NCI-H1417 treated with DMSO at 0.1 percent for 48 hours (cell line): ENCODE data around the gene HPSE.
"Not testable (repeated sequence)": the region's sequence is repeated elsewhere in the genome, so short reads cannot be mapped to it uniquely, and the experiment has no call there.

ENCODE experiments used
- DNase-seq: peaks from one replicate; lab custom pipeline; 2025; lab: John Stamatoyannopoulos, UW

The HPSE gene

DNA sequence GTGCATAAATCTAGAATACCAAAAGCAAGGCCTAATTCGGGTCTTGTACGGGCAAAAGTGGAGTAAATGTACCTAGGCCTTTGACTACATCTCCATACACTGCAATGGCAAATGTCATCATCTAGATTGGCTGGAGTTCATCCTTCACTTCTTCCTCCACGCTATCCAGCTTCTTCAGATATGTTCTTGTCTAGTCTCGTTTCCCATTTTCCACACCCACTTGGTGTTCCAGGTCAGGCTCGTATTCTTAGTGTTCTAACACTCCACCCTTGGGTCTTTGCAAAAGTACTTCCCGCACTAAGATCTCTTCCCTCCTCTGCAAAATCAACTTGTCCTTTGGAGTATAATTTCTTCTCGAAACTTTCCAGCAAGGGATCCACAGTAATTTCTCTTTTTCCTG is 51.5 kb downstream of the HPSE start:
- no peak for DNase-seq

DNA sequence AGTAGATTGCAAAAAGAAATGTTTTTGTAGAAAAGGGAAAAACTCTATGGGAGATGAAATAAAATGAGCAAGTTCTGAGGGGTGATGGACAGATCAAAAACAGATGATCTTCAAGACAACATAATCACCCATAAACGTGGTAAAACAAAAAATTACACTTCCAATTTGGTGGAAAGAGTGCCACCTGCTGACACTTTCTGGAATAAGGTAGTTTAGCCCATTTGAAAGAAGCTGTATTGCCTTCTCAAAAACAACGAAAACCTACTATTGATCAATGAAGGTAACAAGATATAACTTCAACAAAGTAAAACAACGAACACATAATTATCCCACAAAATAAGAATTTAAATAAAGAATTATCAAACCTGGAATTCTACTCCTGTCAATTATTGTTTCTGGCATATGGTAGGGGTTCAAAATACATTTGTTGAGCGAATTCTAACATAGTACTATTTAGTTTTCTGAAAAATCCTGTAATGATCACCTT is 52.6 kb downstream of the HPSE start:
- no peak for DNase-seq

- no peak for DNase-seq
These were observed 53.3 kb downstream of the HPSE start for GRCh38 chr4:83281307-83281706.

DNA sequence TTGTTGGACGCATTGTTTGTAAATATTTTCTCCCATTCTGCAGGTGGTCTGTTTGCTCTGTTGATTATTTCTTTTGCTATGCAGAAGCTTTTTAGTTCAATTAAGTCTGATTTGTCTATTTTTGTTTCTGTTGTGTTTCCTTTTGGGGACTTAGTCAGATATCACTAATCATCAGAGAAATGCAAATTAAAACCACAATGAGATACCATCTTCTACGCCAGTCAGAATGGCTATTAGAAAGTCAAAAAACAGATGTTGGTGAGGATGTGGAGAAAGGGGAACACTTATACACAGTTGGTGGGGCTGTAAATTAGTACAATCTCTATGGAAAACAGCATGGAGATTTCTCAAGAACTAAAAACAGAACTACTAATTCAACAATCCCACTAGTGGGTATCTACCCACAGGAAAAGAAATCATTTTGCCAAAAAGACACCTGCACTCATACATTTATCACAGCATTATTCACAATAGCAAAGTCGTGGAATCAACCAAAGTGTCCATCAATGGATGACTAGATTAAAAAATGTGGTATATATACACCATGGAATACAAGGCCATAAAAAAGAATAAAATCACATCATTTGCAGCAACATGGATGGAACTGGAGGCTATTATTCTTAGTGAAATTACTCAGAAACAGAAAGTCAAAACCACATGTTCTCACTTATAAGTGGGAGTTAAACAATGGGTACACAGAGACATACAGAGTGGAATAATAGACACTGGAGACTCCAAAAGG is 58.2 kb downstream of the HPSE start:
- no peak for DNase-seq

GRCh38 chr4:83273926-83274325 is 60.7 kb downstream of the HPSE start:
- not testable (repeated sequence) for DNase-seq

- no peak for DNase-seq
These were observed 61.7 kb downstream of the HPSE start for GRCh38 chr4:83272900-83273299.

GRCh38 chr4:83269256-83269655 is 65.4 kb downstream of the HPSE start:
- no peak for DNase-seq

DNA sequence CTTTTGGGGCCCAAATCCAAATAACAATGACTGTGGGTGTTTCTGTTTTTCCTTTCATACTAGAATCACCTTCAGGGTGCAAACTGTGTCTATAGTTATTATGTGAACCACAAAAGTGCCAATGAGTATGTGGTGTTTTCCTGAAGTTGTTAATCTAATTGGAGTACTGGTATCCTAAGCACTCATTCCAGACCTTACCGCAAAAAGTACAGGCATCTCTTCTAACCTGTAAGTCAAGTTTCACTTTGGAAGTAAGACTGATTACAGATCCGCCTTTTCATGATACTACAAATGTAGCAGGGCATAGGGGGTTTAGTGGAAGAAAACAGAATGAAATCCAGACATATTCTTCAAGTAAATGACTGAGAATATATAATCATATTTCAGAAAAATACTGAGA is 66.2 kb downstream of the HPSE start:
- no peak for DNase-seq

DNA sequence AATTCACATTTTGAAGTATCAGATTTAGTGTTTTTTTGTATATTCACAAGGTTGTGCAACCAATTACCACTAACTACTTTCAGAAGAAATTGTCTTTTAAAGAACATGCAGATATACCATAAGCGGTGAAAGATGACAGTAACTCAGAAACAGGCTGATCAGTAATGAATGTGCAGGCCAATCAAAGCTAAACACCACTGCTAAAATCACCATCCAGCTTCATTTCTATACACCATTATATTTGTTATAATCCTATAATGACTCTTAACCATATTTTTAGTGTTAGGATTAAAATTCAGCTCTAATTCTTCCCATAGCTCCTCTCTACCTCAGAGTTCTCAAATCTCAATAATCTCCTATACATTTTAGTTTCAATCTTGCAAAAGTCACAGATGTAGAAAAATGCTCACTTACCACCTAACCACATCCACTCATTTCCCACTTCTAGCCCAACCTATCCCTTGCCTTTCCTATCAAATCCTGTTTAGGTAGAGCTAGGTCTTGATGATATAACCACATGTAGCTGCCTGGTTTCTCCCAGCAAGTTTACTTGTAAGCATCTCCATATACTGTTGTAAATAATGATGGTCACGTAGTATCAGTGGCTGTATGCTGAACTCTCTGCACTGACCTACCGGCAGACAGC is 66.7 kb downstream of the HPSE start:
- no peak for DNase-seq

GRCh38 chr4:83267121-83267829 is 67.4 kb downstream of the HPSE start:
- DNase-seq, result no peak

DNA sequence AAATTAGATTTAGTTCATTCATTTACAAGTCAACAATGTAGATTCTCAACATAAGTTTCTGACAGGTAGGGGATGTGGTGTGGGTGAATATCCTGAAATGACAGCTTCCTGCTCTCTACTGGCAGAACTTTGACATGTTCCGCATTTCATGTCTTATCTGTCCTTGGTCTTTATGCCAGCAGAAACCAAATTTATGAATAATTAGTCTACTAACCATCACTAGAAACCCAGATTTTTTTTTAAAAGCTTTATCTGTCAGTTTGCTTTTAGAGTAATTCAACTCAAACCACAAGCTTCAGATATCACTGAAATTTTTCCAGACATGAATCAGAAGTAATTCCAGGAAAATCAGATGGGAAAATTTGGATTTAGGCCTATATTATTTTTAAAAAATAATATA is 68.0 kb downstream of the HPSE start:
- no peak for DNase-seq

- no peak for DNase-seq
These were observed 71.5 kb downstream of the HPSE start for GRCh38 chr4:83263106-83263505.

- no peak for DNase-seq
These were observed 72.0 kb downstream of the HPSE start for GRCh38 chr4:83262682-83263081.

DNA sequence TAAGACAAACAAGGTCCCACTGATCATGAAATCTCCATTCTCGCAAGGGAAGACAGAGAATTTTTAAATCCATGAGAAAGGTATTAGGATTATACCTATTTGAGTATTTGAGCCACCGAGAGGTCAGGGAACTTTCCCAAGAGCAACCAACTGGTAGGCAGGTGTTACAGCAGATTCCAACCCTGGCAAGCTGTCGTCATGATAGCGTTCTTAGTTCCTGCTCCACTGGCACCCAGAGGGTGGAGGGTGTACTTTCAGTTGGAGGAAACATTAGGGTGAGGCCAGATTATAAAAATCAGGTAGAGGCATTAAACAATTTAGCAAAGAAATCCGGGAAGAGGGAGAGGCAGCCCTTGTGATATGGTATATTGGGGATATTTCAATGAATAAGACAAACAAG is 73.3 kb downstream of the HPSE start:
- no peak for DNase-seq

DNA sequence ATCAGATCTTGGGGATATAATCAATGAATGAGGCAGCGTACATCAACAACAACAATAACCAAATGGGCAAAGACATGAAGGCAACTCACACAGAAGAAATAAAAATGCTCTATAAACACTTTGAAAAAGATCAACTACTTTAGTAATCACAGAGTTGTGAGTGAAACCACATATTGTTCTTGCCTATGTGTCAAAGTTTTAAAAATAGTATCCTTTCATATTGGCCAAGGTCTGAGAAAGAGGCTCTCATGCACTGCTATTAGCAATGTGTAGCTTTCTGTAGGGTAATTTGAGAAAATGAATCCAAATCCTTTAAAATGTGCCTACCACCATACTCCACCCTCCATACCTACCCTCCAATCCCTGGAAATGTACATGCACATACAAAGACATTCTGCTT is 75.1 kb downstream of the HPSE start:
- no peak for DNase-seq

DNA sequence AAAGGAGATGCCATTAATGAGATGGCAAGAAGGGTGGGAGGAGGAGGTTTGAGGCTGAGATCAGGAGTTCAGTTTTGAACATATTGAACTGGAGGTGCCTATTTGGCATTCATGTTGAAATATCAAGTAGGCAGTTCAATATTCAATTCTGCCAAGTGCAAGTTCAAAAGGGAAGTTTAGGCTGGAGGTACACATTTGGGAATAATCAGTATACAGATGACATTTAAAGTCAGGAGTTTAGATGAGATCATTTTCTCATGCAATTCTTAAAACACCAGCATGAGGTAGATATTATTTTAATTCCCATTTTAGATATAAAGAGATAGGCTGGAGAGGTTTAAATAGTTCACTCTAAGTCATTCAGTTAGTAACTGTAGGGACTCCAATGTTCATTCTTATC is 76.2 kb downstream of the HPSE start:
- no peak for DNase-seq

DNA sequence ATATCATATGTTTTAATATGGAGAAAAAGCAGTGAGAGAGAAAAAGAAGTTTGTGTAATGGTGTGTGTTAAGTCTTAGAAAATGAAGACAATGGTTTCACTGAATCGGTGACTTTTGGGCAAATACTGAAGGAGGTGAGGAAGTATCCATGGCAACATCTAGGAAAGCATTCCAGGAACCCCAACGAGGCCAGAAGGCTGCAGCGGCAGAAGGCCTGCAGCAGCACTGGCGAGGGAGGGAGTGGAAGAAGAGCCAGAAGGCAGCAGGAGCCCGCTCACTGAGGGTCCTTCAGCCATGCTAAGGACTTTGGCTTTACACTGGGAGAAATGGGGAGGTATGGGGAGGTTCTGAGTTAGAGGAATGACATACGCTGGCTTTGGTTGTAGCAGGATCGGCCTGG is 76.8 kb downstream of the HPSE start:
- DNase-seq, result no peak

GRCh38 chr4:83255584-83255983 is 79.1 kb downstream of the HPSE start:
- DNase-seq, result no peak

DNA sequence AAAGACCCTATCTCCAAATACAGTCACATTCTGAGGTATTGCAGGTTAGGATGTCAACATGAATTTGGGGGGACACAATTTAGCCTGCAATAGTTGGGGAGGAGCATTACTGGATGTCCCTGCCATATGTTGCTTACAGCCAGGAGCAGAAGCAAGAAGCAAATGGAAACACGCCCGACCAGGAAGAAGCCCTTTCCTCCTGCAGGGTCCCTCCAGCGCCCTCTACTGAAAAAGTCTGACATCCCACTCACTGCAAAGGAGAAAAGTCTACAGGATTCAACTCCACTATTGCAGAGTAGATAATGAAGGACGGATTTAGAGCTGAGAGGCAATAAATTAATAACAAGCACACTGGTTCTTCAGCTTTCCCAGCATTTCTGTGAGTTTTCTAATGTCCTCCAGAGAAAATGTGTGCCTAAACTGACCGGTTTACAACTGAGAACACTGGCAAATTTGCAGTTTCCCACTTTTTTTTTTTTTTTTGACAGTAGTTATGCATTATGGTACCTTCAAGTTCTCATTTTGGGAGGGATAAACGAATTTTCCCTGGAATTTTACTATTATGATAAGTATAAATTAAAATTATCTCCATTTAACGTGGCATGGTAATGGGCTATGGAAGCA is 81.8 kb downstream of the HPSE start:
- DNase-seq, result no peak

DNA sequence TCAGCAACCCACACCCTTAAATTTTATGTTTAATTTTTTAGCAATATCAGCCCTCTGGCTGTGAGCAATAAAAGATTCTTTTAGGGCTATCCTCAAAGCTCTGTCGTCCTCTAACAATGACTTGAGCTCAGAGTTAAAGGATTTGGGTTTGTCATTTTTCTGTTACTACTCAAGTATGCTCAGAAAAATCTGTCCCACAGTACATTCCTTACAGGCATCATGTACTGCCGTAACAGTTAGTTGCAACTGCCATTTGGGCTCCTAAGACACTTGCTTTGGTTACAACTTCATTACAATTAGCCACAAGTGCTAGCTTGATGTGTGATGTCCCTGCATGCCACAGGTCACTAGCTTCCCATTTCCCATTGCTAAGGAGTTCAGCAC is 83.2 kb downstream of the HPSE start:
- DNase-seq, result no peak

- DNase-seq, result no peak
These were observed 83.8 kb downstream of the HPSE start for GRCh38 chr4:83250687-83251446.

DNA sequence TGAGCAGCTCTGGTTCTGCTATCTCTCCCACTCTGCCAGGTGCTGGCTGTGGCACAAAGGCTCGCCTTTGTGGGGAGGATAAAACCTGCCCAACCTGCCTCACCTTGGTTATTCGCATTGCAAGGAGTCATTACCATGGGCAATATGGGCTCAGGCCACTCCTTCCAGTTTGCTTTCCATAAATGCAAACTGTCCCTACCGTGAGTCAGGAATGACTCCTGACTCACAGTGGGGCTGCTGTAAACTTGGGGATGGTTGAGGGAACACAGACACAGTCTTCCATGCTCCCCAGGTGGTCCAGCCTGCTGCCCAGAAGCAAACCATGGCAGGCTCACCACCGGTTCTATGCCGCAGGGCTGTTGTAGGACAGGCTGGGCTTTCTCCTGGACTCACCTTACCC is 86.2 kb downstream of the HPSE start:
- no peak for DNase-seq
